H1 (cell line): Measurements from ENCODE around the gene HPS3. TPM values are rescaled to one million over a fixed set of nuclear protein-coding genes. Genes with fewer than 3 reads are reported as not detected.

Source experiments
- BCL11A ChIP-seq, 2 experiments: IDR thresholded peaks; one replicate each; pipeline ENCODE4 v1.6.1; 2011; ENCODE audit warnings: low read depth in 2 of 2, low read length in 2 of 2, mild to moderate bottlenecking in 2 of 2
- CREB1 ChIP-seq: IDR thresholded peaks from 2 replicates; pipeline ENCODE4 v1.6.1; 2012; ENCODE audit warnings: inconsistent platforms
- GTF2F1 ChIP-seq: IDR thresholded peaks from 2 replicates; pipeline ENCODE4 v1.6.1; 2012; ENCODE audit warnings: low read depth, low read length, improper control_type of control experiment, borderline replicate concordance
- JUN ChIP-seq: IDR thresholded peaks from 2 replicates; pipeline ENCODE4 v1.6.1; 2011; ENCODE audit warnings: low read depth, mild to moderate bottlenecking, improper control_type of control experiment, low read length
- NRF1 ChIP-seq: IDR thresholded peaks from 2 replicates; pipeline ENCODE4 v1.6.1; 2011; ENCODE audit warnings: mild to moderate bottlenecking, low read depth, low read length, improper control_type of control experiment
- SAP30 ChIP-seq: fragments of 300-600 bp; sonication (generic); IDR thresholded peaks from 2 replicates; pipeline ENCODE4 v1.7.1; 2012; ENCODE audit warnings: low read length, moderate library complexity, mild to moderate bottlenecking, inconsistent platforms; ENCODE audit not compliant: insufficient read depth, insufficient replicate concordance
- SIN3A ChIP-seq, 2 experiments: IDR thresholded peaks in 1 of 2; conservative IDR thresholded peaks in 1 of 2; 2 replicates each; pipeline ENCODE4 v1.6.1; 2011 to 2012; ENCODE audit warnings: low read length in 2 of 2, improper control_type of control experiment in 1 of 2, low read depth in 1 of 2, mild to moderate bottlenecking in 1 of 2
- TAF7 ChIP-seq: optimal IDR thresholded peaks from 2 replicates; pipeline ENCODE3; 2011; ENCODE audit warnings: low read depth, mild to moderate bottlenecking, inconsistent platforms, low read length, moderate library complexity, borderline replicate concordance
- TBP ChIP-seq: IDR thresholded peaks from 2 replicates; pipeline ENCODE4 v1.6.1; 2011; ENCODE audit warnings: low read depth, low read length, improper control_type of control experiment
- YY1 ChIP-seq: IDR thresholded peaks from 2 replicates; pipeline ENCODE4 v1.6.1; 2011; ENCODE audit warnings: low read depth, mild to moderate bottlenecking, low read length
- polyA plus RNA-seq, 7 experiments: library from polyadenylated mRNA; depleted of rRNA in 3 of 7; stranded (reverse) in 5 of 7; unstranded in 2 of 7; fragments of >200 nt in 5 of 7; fragments of 200-250 nt in 2 of 7; gene quantifications; 1 replicate in 5 of 7; 2 replicates in 1 of 7; 4 replicates in 1 of 7; pipeline versions ENCODE4 v1.2.1 to v1.2.3, GENCODE V29; 2011 to 2013; ENCODE audit warnings: missing spikeins in 2 of 7, mixed read lengths in 2 of 7
- total RNA-seq: library from RNA; stranded (reverse); fragmentation: NEBNext Ultra II Directional; extraction: Animal tissue kit (Norgen Biotek cat#: 25700); gene quantifications from 2 replicates; pipeline ENCODE4 v1.2.1, GENCODE V29; 2021

The HPS3 gene
- total and polyA plus RNA-seq, 2 of the 8 experiments (the other 6 are each of a cell fraction or from before 2014, with no cell fraction given), result 23.7 to 48.7 TPM

DNA sequence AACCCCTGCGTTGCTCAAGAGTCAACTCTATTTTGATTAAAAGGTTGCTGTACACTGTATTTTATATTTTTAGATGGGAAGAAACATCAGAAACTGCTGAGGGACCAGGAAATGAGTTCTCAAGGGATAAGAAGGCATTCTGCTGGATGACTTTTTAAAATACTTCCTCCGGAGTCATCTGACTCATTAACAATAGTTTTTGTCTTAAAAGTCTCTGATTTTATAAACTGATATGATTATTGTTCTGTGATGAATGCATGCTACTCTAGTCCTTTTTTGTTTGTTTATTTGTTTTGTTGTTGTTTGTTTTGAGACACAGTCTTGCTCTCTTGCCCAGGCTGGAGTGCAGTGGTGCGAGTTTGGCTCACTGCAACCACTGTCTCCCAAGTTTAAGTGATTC is 25.0 kb upstream of the HPS3 start (continued):
- TF ChIP-seq SAP30 (no peak), GTF2F1 (no peak), TAF7 (no peak), SIN3A (conservative IDR thresholded peaks at IDR 0.05 in 1 of 2, IDR thresholded peaks at IDR 0.05 in 1 of 2; ENCODE audit: low read depth in 1 of 2, low read length in 2 of 2) (no peak), YY1 (no peak), JUN (no peak), BCL11A (IDR thresholded peaks at IDR 0.05; ENCODE audit: low read depth in 2 of 2, low read length in 2 of 2) (no peak), NRF1 (no peak), TBP (no peak), CREB1 (no peak)
